Measurements from ENCODE around the gene DDX47.

DDX47 gene

DNA sequence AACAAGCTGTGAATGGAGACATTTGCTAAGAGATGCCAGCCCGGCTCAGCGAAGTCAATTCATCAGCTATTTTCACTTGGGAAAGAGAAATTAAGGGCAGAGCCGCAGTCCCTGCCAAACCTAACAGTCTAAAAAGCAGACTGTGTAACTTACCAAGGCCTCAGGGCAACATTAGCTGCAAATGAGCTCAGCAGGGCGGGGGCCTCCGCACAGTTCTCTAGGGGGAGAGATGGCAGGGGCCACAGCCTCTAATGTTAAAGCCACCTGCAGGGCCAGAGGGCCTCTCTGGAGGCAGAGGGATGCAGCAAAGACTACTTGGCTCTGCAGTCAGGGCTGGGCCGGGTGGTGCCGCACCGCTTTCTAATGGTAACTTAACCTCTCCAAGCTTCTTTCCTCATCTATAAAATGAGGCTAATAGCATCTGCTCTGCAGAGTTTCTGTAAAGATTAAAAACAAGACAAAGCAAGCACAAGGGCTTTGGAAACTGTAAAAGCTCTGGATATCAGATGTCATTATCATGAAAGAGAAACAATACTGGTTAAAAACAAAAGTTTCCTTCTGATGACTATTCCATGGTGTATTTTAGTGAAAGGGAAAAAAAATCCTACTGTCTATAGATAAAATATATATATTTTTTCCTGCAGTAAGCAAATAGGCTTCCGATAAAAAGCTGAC lies 64.8 kb downstream of the DDX47 start:
- TF ChIP-seq, protein P1, sequence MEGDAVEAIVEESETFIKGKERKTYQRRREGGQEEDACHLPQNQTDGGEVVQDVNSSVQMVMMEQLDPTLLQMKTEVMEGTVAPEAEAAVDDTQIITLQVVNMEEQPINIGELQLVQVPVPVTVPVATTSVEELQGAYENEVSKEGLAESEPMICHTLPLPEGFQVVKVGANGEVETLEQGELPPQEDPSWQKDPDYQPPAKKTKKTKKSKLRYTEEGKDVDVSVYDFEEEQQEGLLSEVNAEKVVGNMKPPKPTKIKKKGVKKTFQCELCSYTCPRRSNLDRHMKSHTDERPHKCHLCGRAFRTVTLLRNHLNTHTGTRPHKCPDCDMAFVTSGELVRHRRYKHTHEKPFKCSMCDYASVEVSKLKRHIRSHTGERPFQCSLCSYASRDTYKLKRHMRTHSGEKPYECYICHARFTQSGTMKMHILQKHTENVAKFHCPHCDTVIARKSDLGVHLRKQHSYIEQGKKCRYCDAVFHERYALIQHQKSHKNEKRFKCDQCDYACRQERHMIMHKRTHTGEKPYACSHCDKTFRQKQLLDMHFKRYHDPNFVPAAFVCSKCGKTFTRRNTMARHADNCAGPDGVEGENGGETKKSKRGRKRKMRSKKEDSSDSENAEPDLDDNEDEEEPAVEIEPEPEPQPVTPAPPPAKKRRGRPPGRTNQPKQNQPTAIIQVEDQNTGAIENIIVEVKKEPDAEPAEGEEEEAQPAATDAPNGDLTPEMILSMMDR (IDR thresholded peaks at IDR 0.05; ENCODE audit: borderline replicate concordance, control extremely low read depth, extremely low read depth, insufficient read depth, missing control alignments): no peak
- in situ Hi-C loops (cut with MboI; ENCODE audit: low sequenced_read_pairs, unreplicated experiment): no loop called here
- no peak for DNase-seq (ENCODE audit: low spot score)

Measured in GM13976 (cell line).